Progenitor cell of endocrine pancreas (in vitro differentiated cells): ENCODE data around the gene SLC39A9. TPM values are rescaled to one million over a fixed set of nuclear protein-coding genes. Genes with fewer than 3 reads are reported as not detected.

Source experiments
- DNase-seq: peaks from one replicate; pipeline ENCODE4 v3.0.0; 2021; ENCODE audit warnings: low spot score; ENCODE audit not compliant: unreplicated experiment
- H3K27ac Mint-ChIP-seq: 2 replicates; pipeline ENCODE4 v1.8.0; 2021; ENCODE audit warnings: mild to moderate bottlenecking, moderate library complexity, mixed read lengths
- H3K27me3 Mint-ChIP-seq: 2 replicates; pipeline ENCODE4 v1.8.0; 2021; ENCODE audit warnings: mixed read lengths
- H3K36me3 Mint-ChIP-seq: 2 replicates; pipeline ENCODE4 v1.8.0; 2022; ENCODE audit warnings: mixed read lengths; ENCODE audit not compliant: insufficient read depth
- H3K4me1 Mint-ChIP-seq: 2 replicates; pipeline ENCODE4 v1.8.0; 2021; ENCODE audit warnings: low read depth, mixed read lengths
- H3K4me3 Mint-ChIP-seq: 2 replicates; pipeline ENCODE4 v1.8.0; 2021; ENCODE audit warnings: low read depth, mild to moderate bottlenecking, moderate library complexity, mixed read lengths
- H3K9me3 Mint-ChIP-seq: 2 replicates; pipeline ENCODE4 v1.8.0; 2021; ENCODE audit warnings: low read depth, mixed read lengths
- CTCF ChIP-seq: fragments of 200-600 bp; sonication (generic); IDR thresholded peaks from one replicate; pipeline ENCODE4 v1.5.0; 2021; ENCODE audit warnings: antibody characterized with exemption, mild to moderate bottlenecking; ENCODE audit not compliant: unreplicated experiment
- total RNA-seq: library from RNA; stranded (reverse); gene quantifications from 2 replicates; pipeline ENCODE4 v1.2.1, GENCODE V29; 2021

Gene SLC39A9
- total RNA-seq, 1 donor from 2014 or later = 62.2 TPM

- Mint-ChIP-seq H3K4me1 (no peaks in the 10 kb centered on the region), H3K4me3 (no peak overlapping the region), H3K9me3 (no peaks in the 10 kb centered on the region), H3K27ac (no peak overlapping the region), H3K36me3 (no peaks in the 10 kb centered on the region), H3K27me3 (no peaks in the 10 kb centered on the region)
- no peak for DNase-seq
- TF ChIP-seq CTCF = no peak
Observed at GRCh38 chr14:69353168-69353567, 45.3 kb upstream of the SLC39A9 start.

DNA sequence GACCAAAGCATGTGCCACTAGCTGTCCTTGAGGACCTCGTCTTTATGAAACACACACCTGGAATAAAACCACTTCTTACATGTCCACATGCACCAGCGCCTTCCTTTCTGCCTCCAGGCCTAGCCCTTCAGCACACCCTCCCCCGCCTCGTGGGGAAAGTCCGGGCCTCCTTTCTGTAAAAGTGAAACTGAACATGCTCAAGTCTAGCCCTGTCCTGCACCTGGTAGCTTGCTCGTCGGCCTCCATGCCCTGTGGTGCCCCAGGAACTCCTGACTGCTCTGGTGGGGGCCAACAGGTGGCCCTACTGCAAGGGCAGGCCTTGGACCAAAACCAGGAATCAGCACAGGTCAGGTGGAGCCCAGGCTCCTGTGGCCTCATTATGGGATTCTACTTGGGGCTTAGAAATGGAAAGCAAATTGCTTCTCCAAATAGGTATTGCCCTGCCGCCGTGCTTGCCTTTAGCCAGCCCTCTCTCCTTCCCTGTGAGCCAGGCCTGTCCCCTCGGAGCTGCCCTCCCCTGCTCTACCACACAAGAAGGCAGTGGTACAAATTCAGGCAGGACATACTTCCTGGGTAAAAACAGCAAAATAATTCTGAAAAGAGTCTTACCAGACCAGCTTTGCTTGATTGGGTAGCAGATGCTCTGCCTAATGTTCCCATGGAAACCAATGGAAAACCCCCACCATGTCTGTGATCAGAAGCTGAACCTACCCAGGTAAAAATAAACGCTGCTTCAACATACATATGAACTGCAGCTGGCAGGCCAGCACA lies 43.9 kb upstream of the SLC39A9 start:
- Mint-ChIP-seq H3K9me3 (no peaks in the 10 kb centered on the region), H3K4me1 (no peaks in the 10 kb centered on the region), H3K27me3 (peaks cover 4% of the 10 kb centered on the region), H3K27ac (no peak overlapping the region), H3K4me3 (no peak overlapping the region), H3K36me3 (no peaks in the 10 kb centered on the region)
- no peak for DNase-seq
- TF ChIP-seq CTCF = no peak

GRCh38 chr14:69355154-69355597 lies 43.3 kb upstream of the SLC39A9 start:
- Mint-ChIP-seq H3K27ac (no peak overlapping the region), H3K4me3 (no peak overlapping the region), H3K9me3 (no peaks in the 10 kb centered on the region), H3K27me3 (peaks cover 4% of the 10 kb centered on the region), H3K36me3 (no peaks in the 10 kb centered on the region), H3K4me1 (no peaks in the 10 kb centered on the region)
- no peak for TF ChIP-seq CTCF
- no peak for DNase-seq

DNA sequence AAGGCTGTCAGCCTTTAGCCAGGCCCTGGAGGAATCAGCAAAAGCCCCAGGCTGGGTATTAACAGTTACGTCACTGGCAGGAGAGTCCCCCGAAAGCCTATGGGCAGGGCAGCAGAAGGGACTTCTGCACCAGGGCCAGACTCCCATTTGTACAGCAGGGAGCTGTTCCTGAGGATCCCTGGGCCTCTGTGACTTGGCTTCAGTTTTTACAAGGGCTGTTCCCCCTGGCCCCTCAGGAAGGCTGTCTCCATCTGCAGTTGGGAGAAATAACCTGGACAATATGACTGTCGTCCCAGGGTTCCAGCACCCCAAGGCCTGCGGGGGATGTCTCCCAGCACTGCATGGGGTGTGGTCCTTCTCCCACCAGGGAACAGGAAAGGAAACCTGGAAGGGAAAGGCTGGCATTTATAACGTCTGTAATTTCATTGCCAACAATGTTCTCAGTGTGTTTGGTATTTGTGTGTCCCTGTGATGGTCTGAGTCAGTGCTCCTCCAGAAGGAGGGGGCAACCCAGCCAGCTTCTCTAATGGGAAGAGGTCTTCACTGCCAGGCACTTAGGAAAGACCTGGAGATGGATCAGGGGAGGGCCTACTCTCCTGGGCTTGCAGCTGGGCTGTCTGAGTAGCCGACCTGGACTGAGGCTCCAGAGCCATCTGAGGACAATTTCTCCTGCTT lies 42.7 kb upstream of the SLC39A9 start:
- Mint-ChIP-seq H3K27ac (peak overlapping the region; percentile 57), H3K4me1 (no peaks in the 10 kb centered on the region), H3K4me3 (no peak overlapping the region), H3K9me3 (no peaks in the 10 kb centered on the region), H3K27me3 (peaks cover 4% of the 10 kb centered on the region), H3K36me3 (no peaks in the 10 kb centered on the region)
- DNase-seq = no peak
- no peak for TF ChIP-seq CTCF

- Mint-ChIP-seq H3K4me3 (no peak overlapping the region), H3K36me3 (no peaks in the 10 kb centered on the region), H3K4me1 (no peaks in the 10 kb centered on the region), H3K27ac (no peak overlapping the region), H3K9me3 (no peaks in the 10 kb centered on the region), H3K27me3 (peaks cover 8% of the 10 kb centered on the region)
- DNase-seq = no peak
- TF ChIP-seq CTCF = no peak
Observed at GRCh38 chr14:69356903-69357543, 41.5 kb upstream of the SLC39A9 start.
